ENCODE measurements around the gene ZFP36. TPM values are rescaled to one million over a fixed set of nuclear protein-coding genes. Genes with fewer than 3 reads are reported as not detected.
A peak's percentile ranks its signal among the peaks of the same experiment; 100 is the strongest.

ZFP36 gene
- total RNA-seq, 1 donor from 2014 or later: 631 TPM

GRCh38 chr19:39390451-39390750 is 16.2 kb upstream of the ZFP36 start:
- Histone ChIP-seq H3K27ac (peak overlapping the region; percentile 99), H3K27me3 (no peaks in the 10 kb centered on the region), H3K9me3 (no peaks in the 10 kb centered on the region), H3K4me3 (peak overlapping the region; percentile 93 to 99), H3K36me3 (peaks cover 0 to 46% of the 10 kb centered on the region in 2 donors), H3K4me1 (peaks cover 33% of the 10 kb centered on the region)
- intact Hi-C loops (cut with DNase I): loop anchor here (10.0 kb wide), 1 partner anchor 144 kb away; the partner anchor contains the start of gene EID2B
- no peak for TF ChIP-seq POLR2A (IDR thresholded peaks at IDR 0.05)
- no peak for TF ChIP-seq CTCF (IDR thresholded peaks at IDR 0.05)
- TF ChIP-seq POLR2AphosphoS5 (IDR thresholded peaks at IDR 0.05; ENCODE audit: insufficient read depth in 1 of 2, low read depth in 1 of 2): no peak
- DNase-seq (ENCODE audit: extremely low spot score in 2 of 2): peak in 1 of 2 donors; percentile 92

- Histone ChIP-seq H3K27me3 (no peaks in the 10 kb centered on the region), H3K9me3 (no peaks in the 10 kb centered on the region), H3K27ac (peak within 1 kb of the TSS; percentile 99), H3K36me3 (peaks cover 0 to 41% of the 10 kb centered on the region in 2 donors), H3K4me1 (peaks cover 33% of the 10 kb centered on the region), H3K4me3 (peak within 1 kb of the TSS; percentile 93 to 99)
- peak in 1 of 2 donors; percentile 100 for DNase-seq (ENCODE audit: extremely low spot score in 2 of 2)
- intact Hi-C loops (cut with DNase I): loop anchor here (10.0 kb wide), 1 partner anchor 144 kb away; the partner anchor contains the start of gene EID2B
- TF ChIP-seq POLR2A (IDR thresholded peaks at IDR 0.05): peak in 1 of 2 donors; percentile 73
- TF ChIP-seq POLR2AphosphoS5 (IDR thresholded peaks at IDR 0.05; ENCODE audit: insufficient read depth in 1 of 2, low read depth in 1 of 2): peak; percentile 90 to 99
- TF ChIP-seq CTCF (IDR thresholded peaks at IDR 0.05): no peak
These were observed 15.8 kb upstream of the ZFP36 start, which contains the start of the genes MED29 and PAF1 for GRCh38 chr19:39390751-39391437. Gene MED29 (plus strand): TSS chr19:39391378. CDS start chr19:39391423, 45 bp downstream. Gene PAF1 (minus strand): TSS chr19:39391106. CDS start chr19:39390864, 242 bp downstream.

- intact Hi-C loops (cut with DNase I): loop anchor here (5.0 to 10.0 kb wide), 2 partner anchors 45 to 137 kb away; partner anchors contain the start of gene EID2B
- Histone ChIP-seq H3K27me3 (no peaks in the 10 kb centered on the region), H3K27ac (peak overlapping the region; percentile 97), H3K4me1 (peaks cover 54% of the 10 kb centered on the region), H3K36me3 (peaks cover 0 to 10% of the 10 kb centered on the region in 2 donors), H3K4me3 (peak overlapping the region in 1 of 2 donors; percentile 12), H3K9me3 (no peaks in the 10 kb centered on the region)
- peak in 1 of 2 donors; percentile 46 for TF ChIP-seq POLR2AphosphoS5 (IDR thresholded peaks at IDR 0.05; ENCODE audit: insufficient read depth in 1 of 2, low read depth in 1 of 2)
- peak; percentile 97 to 98 (median 97) for TF ChIP-seq CTCF (IDR thresholded peaks at IDR 0.05)
- TF ChIP-seq POLR2A (IDR thresholded peaks at IDR 0.05): no peak
- peak in 1 of 2 donors; percentile 92 for DNase-seq (ENCODE audit: extremely low spot score in 2 of 2)
These were observed 9.0 kb upstream of the ZFP36 start for GRCh38 chr19:39397360-39398296.

- Histone ChIP-seq H3K27me3 (no peaks in the 10 kb centered on the region), H3K36me3 (peaks cover 0 to 9% of the 10 kb centered on the region in 2 donors), H3K4me1 (peaks cover 58% of the 10 kb centered on the region), H3K27ac (peak overlapping the region; percentile 97), H3K4me3 (peak overlapping the region in 1 of 2 donors; percentile 12), H3K9me3 (no peaks in the 10 kb centered on the region)
- DNase-seq (ENCODE audit: extremely low spot score in 2 of 2): peak in 1 of 2 donors; percentile 95
- intact Hi-C loops (cut with DNase I): loop anchor here (5.0 to 10.0 kb wide), 2 partner anchors 44 to 136 kb away; partner anchors contain the start of gene EID2B
- TF ChIP-seq POLR2A (IDR thresholded peaks at IDR 0.05): peak in 1 of 2 donors; percentile 14
- TF ChIP-seq CTCF (IDR thresholded peaks at IDR 0.05): no peak
- TF ChIP-seq POLR2AphosphoS5 (IDR thresholded peaks at IDR 0.05; ENCODE audit: insufficient read depth in 1 of 2, low read depth in 1 of 2): peak; percentile 67 to 85
These were observed 8.3 kb upstream of the ZFP36 start for GRCh38 chr19:39398297-39398864.

Measured in vagina (tissue), 2 donors.